Measurements from ENCODE around the gene TTLL7. TPM values are rescaled to one million over a fixed set of nuclear protein-coding genes. Genes with fewer than 3 reads are reported as not detected.

Gene TTLL7
- total and polyA plus RNA-seq, 2 experiments from 2014 or later: 4.1 to 6.7 TPM

DNA sequence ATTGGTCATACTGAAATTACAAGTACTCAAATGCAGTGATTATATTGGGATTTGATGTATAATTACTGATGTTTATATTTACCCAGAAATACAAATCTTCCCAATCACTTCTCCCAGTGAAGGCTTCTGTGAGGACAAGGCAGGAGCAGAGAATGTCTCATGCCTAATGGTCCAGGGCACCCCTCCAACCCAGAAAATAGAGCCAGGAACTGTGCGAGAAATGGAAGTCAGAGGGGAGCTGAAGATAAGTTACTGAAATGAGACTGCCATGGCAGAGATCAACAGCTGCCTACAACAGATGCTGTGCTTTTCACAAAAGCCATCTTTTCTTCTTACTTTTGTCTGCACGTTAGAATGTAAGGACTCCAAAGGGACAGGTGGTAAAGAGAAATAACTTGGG is 171.2 kb downstream of the TTLL7 start:
- no peaks in the 10 kb centered on the region; the same call in 2 of the 3 replicates for H3K9me3 Mint-ChIP-seq
- H3F3A ChIP-seq (replicated peaks; ENCODE audit: low read depth): no peaks in the 10 kb centered on the region
- no peaks in the 10 kb centered on the region for H3K4me1 ChIP-seq (ENCODE audit: insufficient read depth)
- H3K27me3 Mint-ChIP-seq (ENCODE audit: insufficient read depth, low read depth, poor library complexity): no peaks in the 10 kb centered on the region
- H3K36me3 Mint-ChIP-seq (ENCODE audit: low read depth): no peaks in the 10 kb centered on the region
- no peaks in the 10 kb centered on the region for H3K27me3 ChIP-seq (ENCODE audit: insufficient read depth)
- H3K27ac ChIP-seq (ENCODE audit: low read depth): no peak overlapping the region
- 0 out of 3 replicates have a peak, but pooled peaks cover 2% of the 10 kb centered on the region for H3K4me1 Mint-ChIP-seq
- H3K4me3 ChIP-seq: no peak overlapping the region
- no peak overlapping the region for H3K27ac Mint-ChIP-seq
- DNase-seq (ENCODE audit: low spot score) (no peak), ATAC-seq (no peak)
- TF ChIP-seq EZH2phosphoT487 (IDR thresholded peaks at IDR 0.05; ENCODE audit: unreplicated experiment) (no peak), NANOG (IDR thresholded peaks at IDR 0.05; ENCODE audit: borderline replicate concordance) (no peak), CREB1 (CRISPR knock-in tag; IDR thresholded peaks at IDR 0.05; ENCODE audit: low read depth) (no peak), ZNF331 (CRISPR knock-in tag; IDR thresholded peaks at IDR 0.05; ENCODE audit: low read depth) (no peak), ZNF114 (CRISPR knock-in tag; IDR thresholded peaks at IDR 0.05) (no peak)
- TF ChIP-seq, protein P1, sequence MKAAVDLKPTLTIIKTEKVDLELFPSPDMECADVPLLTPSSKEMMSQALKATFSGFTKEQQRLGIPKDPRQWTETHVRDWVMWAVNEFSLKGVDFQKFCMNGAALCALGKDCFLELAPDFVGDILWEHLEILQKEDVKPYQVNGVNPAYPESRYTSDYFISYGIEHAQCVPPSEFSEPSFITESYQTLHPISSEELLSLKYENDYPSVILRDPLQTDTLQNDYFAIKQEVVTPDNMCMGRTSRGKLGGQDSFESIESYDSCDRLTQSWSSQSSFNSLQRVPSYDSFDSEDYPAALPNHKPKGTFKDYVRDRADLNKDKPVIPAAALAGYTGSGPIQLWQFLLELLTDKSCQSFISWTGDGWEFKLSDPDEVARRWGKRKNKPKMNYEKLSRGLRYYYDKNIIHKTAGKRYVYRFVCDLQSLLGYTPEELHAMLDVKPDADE (IDR thresholded peaks at IDR 0.05): no peak
- TF ChIP-seq, protein P2, sequence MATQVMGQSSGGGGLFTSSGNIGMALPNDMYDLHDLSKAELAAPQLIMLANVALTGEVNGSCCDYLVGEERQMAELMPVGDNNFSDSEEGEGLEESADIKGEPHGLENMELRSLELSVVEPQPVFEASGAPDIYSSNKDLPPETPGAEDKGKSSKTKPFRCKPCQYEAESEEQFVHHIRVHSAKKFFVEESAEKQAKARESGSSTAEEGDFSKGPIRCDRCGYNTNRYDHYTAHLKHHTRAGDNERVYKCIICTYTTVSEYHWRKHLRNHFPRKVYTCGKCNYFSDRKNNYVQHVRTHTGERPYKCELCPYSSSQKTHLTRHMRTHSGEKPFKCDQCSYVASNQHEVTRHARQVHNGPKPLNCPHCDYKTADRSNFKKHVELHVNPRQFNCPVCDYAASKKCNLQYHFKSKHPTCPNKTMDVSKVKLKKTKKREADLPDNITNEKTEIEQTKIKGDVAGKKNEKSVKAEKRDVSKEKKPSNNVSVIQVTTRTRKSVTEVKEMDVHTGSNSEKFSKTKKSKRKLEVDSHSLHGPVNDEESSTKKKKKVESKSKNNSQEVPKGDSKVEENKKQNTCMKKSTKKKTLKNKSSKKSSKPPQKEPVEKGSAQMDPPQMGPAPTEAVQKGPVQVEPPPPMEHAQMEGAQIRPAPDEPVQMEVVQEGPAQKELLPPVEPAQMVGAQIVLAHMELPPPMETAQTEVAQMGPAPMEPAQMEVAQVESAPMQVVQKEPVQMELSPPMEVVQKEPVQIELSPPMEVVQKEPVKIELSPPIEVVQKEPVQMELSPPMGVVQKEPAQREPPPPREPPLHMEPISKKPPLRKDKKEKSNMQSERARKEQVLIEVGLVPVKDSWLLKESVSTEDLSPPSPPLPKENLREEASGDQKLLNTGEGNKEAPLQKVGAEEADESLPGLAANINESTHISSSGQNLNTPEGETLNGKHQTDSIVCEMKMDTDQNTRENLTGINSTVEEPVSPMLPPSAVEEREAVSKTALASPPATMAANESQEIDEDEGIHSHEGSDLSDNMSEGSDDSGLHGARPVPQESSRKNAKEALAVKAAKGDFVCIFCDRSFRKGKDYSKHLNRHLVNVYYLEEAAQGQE (IDR thresholded peaks at IDR 0.05; ENCODE audit: unreplicated experiment): no peak
- TF ChIP-seq, protein P3, sequence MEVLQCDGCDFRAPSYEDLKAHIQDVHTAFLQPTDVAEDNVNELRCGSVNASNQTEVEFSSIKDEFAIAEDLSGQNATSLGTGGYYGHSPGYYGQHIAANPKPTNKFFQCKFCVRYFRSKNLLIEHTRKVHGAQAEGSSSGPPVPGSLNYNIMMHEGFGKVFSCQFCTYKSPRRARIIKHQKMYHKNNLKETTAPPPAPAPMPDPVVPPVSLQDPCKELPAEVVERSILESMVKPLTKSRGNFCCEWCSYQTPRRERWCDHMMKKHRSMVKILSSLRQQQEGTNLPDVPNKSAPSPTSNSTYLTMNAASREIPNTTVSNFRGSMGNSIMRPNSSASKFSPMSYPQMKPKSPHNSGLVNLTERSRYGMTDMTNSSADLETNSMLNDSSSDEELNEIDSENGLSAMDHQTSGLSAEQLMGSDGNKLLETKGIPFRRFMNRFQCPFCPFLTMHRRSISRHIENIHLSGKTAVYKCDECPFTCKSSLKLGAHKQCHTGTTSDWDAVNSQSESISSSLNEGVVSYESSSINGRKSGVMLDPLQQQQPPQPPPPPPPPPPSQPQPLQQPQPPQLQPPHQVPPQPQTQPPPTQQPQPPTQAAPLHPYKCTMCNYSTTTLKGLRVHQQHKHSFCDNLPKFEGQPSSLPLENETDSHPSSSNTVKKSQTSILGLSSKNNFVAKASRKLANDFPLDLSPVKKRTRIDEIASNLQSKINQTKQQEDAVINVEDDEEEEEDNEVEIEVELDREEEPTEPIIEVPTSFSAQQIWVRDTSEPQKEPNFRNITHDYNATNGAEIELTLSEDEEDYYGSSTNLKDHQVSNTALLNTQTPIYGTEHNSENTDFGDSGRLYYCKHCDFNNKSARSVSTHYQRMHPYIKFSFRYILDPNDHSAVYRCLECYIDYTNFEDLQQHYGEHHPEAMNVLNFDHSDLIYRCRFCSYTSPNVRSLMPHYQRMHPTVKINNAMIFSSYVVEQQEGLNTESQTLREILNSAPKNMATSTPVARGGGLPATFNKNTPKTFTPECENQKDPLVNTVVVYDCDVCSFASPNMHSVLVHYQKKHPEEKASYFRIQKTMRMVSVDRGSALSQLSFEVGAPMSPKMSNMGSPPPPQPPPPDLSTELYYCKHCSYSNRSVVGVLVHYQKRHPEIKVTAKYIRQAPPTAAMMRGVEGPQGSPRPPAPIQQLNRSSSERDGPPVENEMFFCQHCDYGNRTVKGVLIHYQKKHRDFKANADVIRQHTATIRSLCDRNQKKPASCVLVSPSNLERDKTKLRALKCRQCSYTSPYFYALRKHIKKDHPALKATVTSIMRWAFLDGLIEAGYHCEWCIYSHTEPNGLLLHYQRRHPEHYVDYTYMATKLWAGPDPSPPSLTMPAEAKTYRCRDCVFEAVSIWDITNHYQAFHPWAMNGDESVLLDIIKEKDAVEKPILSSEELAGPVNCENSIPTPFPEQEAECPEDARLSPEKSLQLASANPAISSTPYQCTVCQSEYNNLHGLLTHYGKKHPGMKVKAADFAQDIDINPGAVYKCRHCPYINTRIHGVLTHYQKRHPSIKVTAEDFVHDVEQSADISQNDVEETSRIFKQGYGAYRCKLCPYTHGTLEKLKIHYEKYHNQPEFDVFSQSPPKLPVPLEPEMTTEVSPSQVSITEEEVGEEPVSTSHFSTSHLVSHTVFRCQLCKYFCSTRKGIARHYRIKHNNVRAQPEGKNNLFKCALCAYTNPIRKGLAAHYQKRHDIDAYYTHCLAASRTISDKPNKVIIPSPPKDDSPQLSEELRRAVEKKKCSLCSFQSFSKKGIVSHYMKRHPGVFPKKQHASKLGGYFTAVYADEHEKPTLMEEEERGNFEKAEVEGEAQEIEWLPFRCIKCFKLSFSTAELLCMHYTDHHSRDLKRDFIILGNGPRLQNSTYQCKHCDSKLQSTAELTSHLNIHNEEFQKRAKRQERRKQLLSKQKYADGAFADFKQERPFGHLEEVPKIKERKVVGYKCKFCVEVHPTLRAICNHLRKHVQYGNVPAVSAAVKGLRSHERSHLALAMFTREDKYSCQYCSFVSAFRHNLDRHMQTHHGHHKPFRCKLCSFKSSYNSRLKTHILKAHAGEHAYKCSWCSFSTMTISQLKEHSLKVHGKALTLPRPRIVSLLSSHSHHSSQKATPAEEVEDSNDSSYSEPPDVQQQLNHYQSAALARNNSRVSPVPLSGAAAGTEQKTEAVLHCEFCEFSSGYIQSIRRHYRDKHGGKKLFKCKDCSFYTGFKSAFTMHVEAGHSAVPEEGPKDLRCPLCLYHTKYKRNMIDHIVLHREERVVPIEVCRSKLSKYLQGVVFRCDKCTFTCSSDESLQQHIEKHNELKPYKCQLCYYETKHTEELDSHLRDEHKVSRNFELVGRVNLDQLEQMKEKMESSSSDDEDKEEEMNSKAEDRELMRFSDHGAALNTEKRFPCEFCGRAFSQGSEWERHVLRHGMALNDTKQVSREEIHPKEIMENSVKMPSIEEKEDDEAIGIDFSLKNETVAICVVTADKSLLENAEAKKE (CRISPR knock-in tag; IDR thresholded peaks at IDR 0.05): no peak
- no peaks in the 10 kb centered on the region for H4K20me1 ChIP-seq (replicated peaks; ENCODE audit: insufficient read depth)
- 0 out of 2 replicates have a peak, but pooled peaks cover 7% of the 10 kb centered on the region for H3K9me2 ChIP-seq (ENCODE audit: insufficient read depth)
- no peaks in the 10 kb centered on the region for H3K36me3 ChIP-seq (ENCODE audit: insufficient read depth)
- no peak overlapping the region for H3K4me3 Mint-ChIP-seq
- H2AFZ ChIP-seq: no peak overlapping the region
- H3K4me2 ChIP-seq: no peak overlapping the region
- no peaks in the 10 kb centered on the region for H3K79me2 ChIP-seq (replicated peaks; ENCODE audit: insufficient read depth)

Data from GM23338 (cell line).